Neural crest cell (in vitro differentiated cells): Measurements from ENCODE around the gene GPBP1. TPM values are rescaled to one million over a fixed set of nuclear protein-coding genes. Genes with fewer than 3 reads are reported as not detected.
"Not testable (repeated sequence)": the region's sequence is repeated elsewhere in the genome, so short reads cannot be mapped to it uniquely, and the experiment has no call there.

Experiments
- DNase-seq: peaks from one replicate; pipeline ENCODE4 v3.0.0; 2021; ENCODE audit warnings: low read depth, mixed read lengths, low spot score
- H3K27ac Mint-ChIP-seq: one replicate; pipeline ENCODE4 v1.8.0; 2021; ENCODE audit warnings: mild to moderate bottlenecking, mixed read lengths; ENCODE audit not compliant: unreplicated experiment
- H3K27me3 Mint-ChIP-seq: 2 replicates; pipeline ENCODE4 v1.8.0; 2021; ENCODE audit warnings: low read depth, mild to moderate bottlenecking, mixed read lengths
- H3K36me3 Mint-ChIP-seq: 2 replicates; pipeline ENCODE4 v1.8.0; 2021; ENCODE audit warnings: low read depth, mild to moderate bottlenecking, mixed read lengths
- H3K4me1 Mint-ChIP-seq: 2 replicates; pipeline ENCODE4 v1.8.0; 2021; ENCODE audit warnings: mixed read lengths
- H3K4me3 Mint-ChIP-seq: one replicate; pipeline ENCODE4 v1.8.0; 2021; ENCODE audit warnings: mild to moderate bottlenecking, mixed read lengths
- H3K9me3 Mint-ChIP-seq: 2 replicates; pipeline ENCODE4 v1.8.0; 2021; ENCODE audit warnings: mixed read lengths
- total RNA-seq: library from RNA; stranded (reverse); gene quantifications from 2 replicates; pipeline ENCODE4 v1.2.1, GENCODE V29; 2021
- TF ChIP-seq, protein P1 (sequence below): fragments of 200-600 bp; sonication (generic); conservative IDR thresholded peaks from 2 replicates; pipeline ENCODE4 v1.5.0; 2021; ENCODE audit warnings: antibody characterized with exemption, mild to moderate bottlenecking

GPBP1 gene
- total RNA-seq, 1 donor from 2014 or later, result 99.6 TPM

DNA sequence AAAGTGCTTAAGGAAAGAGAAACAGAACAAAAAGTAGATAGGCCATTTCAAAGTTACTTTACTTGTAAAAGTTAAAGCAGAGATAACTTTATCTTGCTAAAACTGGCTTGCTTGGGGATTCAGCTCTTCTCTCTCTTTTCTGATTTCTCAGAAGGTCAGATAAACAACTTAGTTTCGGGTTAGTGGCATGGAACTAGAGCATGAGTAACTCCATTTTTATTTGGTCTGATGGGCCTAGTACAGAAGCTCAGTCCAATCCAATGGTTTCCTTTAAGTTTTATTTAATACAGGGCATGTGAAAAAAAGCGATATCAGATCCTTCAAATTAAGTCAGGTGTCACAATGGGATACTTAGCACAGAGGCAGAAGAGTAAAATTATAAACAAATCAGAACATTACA lies 18.8 kb upstream of the GPBP1 start:
- no peak overlapping the region for H3K27ac Mint-ChIP-seq
- H3K4me3 Mint-ChIP-seq, result no peak overlapping the region
- TF ChIP-seq, protein P1, sequence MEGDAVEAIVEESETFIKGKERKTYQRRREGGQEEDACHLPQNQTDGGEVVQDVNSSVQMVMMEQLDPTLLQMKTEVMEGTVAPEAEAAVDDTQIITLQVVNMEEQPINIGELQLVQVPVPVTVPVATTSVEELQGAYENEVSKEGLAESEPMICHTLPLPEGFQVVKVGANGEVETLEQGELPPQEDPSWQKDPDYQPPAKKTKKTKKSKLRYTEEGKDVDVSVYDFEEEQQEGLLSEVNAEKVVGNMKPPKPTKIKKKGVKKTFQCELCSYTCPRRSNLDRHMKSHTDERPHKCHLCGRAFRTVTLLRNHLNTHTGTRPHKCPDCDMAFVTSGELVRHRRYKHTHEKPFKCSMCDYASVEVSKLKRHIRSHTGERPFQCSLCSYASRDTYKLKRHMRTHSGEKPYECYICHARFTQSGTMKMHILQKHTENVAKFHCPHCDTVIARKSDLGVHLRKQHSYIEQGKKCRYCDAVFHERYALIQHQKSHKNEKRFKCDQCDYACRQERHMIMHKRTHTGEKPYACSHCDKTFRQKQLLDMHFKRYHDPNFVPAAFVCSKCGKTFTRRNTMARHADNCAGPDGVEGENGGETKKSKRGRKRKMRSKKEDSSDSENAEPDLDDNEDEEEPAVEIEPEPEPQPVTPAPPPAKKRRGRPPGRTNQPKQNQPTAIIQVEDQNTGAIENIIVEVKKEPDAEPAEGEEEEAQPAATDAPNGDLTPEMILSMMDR, result no peak
- no peaks in the 10 kb centered on the region for H3K27me3 Mint-ChIP-seq
- peaks cover 2% of the 10 kb centered on the region for H3K36me3 Mint-ChIP-seq
- H3K4me1 Mint-ChIP-seq, result no peaks in the 10 kb centered on the region
- no peak for DNase-seq
- H3K9me3 Mint-ChIP-seq, result peaks cover 2% of the 10 kb centered on the region

DNA sequence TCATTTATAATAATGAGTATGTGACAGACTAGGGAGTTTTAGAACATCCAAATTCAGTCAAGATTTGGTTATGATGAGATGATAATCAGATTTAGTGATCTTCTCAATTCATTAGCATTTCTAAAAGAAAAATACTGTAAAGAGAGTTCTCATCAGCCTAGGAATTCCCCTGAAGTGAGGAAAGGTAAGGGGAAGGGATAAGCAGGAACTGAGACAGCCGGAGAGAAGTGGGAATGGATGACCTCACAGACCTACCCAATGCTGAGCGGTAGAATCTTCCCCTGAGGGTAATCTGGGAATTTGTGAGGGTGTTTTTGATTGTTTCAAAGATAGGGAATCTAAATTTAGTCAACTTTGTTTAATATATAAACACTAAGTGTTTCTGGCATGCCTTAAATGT lies 16.7 kb upstream of the GPBP1 start:
- Mint-ChIP-seq H3K4me3 (no peak overlapping the region), H3K9me3 (peaks cover 2% of the 10 kb centered on the region), H3K27ac (no peak overlapping the region), H3K36me3 (peaks cover 2% of the 10 kb centered on the region), H3K27me3 (no peaks in the 10 kb centered on the region), H3K4me1 (no peaks in the 10 kb centered on the region)
- DNase-seq, result no peak
- TF ChIP-seq, protein P1, result no peak

DNA sequence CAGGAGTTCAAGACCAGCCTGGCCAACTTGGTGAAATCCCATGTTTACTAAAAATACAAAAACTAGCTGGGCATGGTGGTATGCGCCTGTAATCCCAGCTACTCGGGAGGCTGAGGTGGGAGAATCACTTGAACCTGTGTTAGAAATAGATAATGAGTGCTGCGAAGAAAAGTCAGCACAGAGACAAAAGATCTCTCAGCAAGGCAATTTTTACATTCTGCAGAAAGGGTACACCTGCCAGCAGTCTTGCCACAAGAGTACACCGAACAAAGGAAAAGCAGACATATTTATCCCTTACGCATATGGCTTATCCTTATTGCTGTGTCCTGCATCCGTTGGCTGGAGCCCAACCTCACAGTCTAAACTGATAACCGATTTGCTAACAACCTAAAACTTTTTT lies 16.2 kb upstream of the GPBP1 start:
- no peak overlapping the region for H3K27ac Mint-ChIP-seq
- DNase-seq, result no peak

DNA sequence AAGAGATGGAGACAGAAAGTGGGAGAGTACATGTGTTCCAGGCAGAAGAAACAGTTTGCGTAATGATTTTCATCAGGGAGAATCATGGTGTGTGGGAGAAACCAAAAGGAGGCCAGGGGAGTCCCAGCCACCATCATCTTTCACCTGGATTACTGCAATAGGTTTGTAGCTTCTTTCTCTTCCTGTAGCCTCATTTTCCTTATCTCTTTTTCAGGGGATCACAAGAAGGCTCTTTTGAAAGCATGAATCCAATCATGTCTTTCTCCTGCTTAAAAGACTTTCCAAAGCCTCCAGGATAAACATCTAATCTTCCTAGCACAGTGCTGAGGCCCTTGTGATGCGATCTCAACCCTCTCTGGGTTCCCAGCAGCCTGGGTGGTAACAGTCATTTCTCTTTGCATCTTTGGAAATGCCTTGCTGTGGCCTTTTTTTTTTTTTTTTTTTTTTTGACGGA lies 10.3 kb upstream of the GPBP1 start:
- no peaks in the 10 kb centered on the region for H3K4me1 Mint-ChIP-seq
- no peak overlapping the region for H3K27ac Mint-ChIP-seq
- no peaks in the 10 kb centered on the region for H3K9me3 Mint-ChIP-seq
- H3K4me3 Mint-ChIP-seq, result no peak overlapping the region
- no peaks in the 10 kb centered on the region for H3K36me3 Mint-ChIP-seq
- TF ChIP-seq, protein P1, result no peak
- H3K27me3 Mint-ChIP-seq, result no peaks in the 10 kb centered on the region
- no peak for DNase-seq

More for the DNA sequence above, 16.2 kb upstream of the GPBP1 start:
- Mint-ChIP-seq H3K9me3 (peaks cover 2% of the 10 kb centered on the region), H3K27me3 (no peaks in the 10 kb centered on the region), H3K4me1 (no peaks in the 10 kb centered on the region), H3K4me3 (no peak overlapping the region), H3K36me3 (peaks cover 2% of the 10 kb centered on the region)
- TF ChIP-seq, protein P1, result no peak

DNA sequence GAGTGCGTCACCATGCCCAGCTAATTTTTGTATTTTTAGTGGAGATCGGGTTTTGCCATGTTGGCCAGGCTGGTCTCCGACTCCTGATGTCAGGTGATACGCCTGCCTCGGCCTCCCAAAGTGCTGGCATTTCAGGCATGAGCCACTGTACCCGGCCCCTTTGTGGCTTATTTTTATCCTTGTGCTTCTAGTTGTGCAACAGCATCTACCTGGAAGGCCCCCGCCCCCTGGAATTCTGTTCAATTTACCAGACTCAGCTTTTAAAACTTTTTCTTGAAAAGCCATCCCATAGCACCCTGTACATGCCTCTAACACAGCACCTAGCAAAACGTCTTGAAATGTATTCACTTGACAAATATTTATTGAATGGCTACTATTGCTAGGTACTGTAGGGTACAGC lies 9.7 kb upstream of the GPBP1 start:
- H3K4me1 Mint-ChIP-seq, result no peaks in the 10 kb centered on the region
- TF ChIP-seq, protein P1, result no peak
- no peak overlapping the region for H3K4me3 Mint-ChIP-seq
- no peaks in the 10 kb centered on the region for H3K27me3 Mint-ChIP-seq
- DNase-seq, result no peak
- no peaks in the 10 kb centered on the region for H3K9me3 Mint-ChIP-seq
- no peak overlapping the region for H3K27ac Mint-ChIP-seq
- no peaks in the 10 kb centered on the region for H3K36me3 Mint-ChIP-seq

DNA sequence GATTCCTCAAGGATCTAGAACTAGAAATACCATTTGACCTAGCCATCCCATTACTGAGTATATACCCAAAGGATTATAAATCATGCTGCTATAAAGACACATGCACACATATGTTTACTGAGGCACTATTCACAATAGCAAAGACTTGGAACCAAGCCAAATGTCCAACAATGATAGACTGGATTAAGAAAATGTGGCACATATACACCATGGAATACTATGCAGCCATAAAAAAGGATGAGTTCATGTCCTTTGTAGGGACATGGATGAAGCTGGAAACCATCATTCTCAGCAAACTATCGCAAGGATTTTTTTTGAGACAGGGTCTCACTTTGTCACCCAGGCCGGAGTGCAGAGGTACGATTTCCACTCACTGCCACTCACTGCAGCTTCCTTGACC lies 8.7 kb upstream of the GPBP1 start:
- not testable (repeated sequence) for H3K9me3 Mint-ChIP-seq, H3K4me3 Mint-ChIP-seq, H3K36me3 Mint-ChIP-seq, DNase-seq, H3K27me3 Mint-ChIP-seq, H3K27ac Mint-ChIP-seq, H3K4me1 Mint-ChIP-seq
